Central memory CD4-positive, alpha-beta T cell (primary cell): ENCODE measurements around the gene SLC25A2.

Experiments used
- DNase-seq: peaks from one replicate; pipeline ENCODE4 v3.0.0; 2022

SLC25A2 gene

GRCh38 chr5:141313711-141314110 lies 9.9 kb upstream of the SLC25A2 start:
- no peak for DNase-seq

- no peak for DNase-seq
Measured at GRCh38 chr5:141306630-141307029, 2.8 kb upstream of the SLC25A2 start.

- DNase-seq: no peak
Measured at GRCh38 chr5:141298376-141298775, 5.5 kb downstream of the SLC25A2 start.

GRCh38 chr5:141272906-141273305 lies 30.9 kb downstream of the SLC25A2 start:
- DNase-seq: no peak

- DNase-seq: no peak
Measured at GRCh38 chr5:141269195-141269594, 34.7 kb downstream of the SLC25A2 start.

GRCh38 chr5:141261238-141261546 lies 42.7 kb downstream of the SLC25A2 start:
- DNase-seq: no peak

- no peak for DNase-seq
Measured at GRCh38 chr5:141260458-141261237, 43.2 kb downstream of the SLC25A2 start.

GRCh38 chr5:141258948-141259347 lies 44.9 kb downstream of the SLC25A2 start:
- DNase-seq: no peak

GRCh38 chr5:141258464-141258863 lies 45.4 kb downstream of the SLC25A2 start:
- no peak for DNase-seq
